HUES64 (cell line): ENCODE measurements around the gene ARIH2.

Experiments used
- H3K27ac ChIP-seq: 2 replicates; pipeline ENCODE4 v1.7.0; 2013; ENCODE audit warnings: low read depth, low read length, inconsistent platforms
- H3K27me3 ChIP-seq: 2 replicates; pipeline ENCODE4 v1.6.1; 2013; ENCODE audit warnings: mild to moderate bottlenecking, low read length; ENCODE audit not compliant: insufficient read depth
- H3K36me3 ChIP-seq: 2 replicates; pipeline ENCODE4 v1.6.1; 2013; ENCODE audit warnings: mild to moderate bottlenecking, low read length; ENCODE audit not compliant: insufficient read depth
- H3K4me1 ChIP-seq: 2 replicates; pipeline ENCODE4 v1.6.1; 2013; ENCODE audit warnings: mild to moderate bottlenecking, low read length, moderate library complexity; ENCODE audit not compliant: insufficient read depth
- H3K4me3 ChIP-seq: 2 replicates; pipeline ENCODE4 v1.5.1; 2013; ENCODE audit warnings: mild to moderate bottlenecking, low read length, moderate library complexity
- H3K9ac ChIP-seq: 2 replicates; pipeline ENCODE4 v1.6.1; 2013; ENCODE audit warnings: mild to moderate bottlenecking, low read depth, low read length
- H3K9me3 ChIP-seq: 2 replicates; pipeline ENCODE4 v1.6.1; 2013; ENCODE audit warnings: low read depth, low read length; ENCODE audit not compliant: insufficient read depth
- WGBS: fragments of 150-250, 120-280 bp; methylation state at CpG from one replicate; pipeline ENCODE4 v1.1.7; 2013; ENCODE audit warnings: missing lambda C conversion rate; 5-methylcytosine and 5-hydroxymethylcytosine counted together

The ARIH2 gene

GRCh38 chr3:49021213-49021812 lies 102.7 kb downstream of the ARIH2 start:
- Histone ChIP-seq H3K9me3 (no peaks in the 10 kb centered on the region), H3K36me3 (peaks cover 39% of the 10 kb centered on the region), H3K9ac (peak overlapping the region; percentile 98), H3K4me1 (peaks cover 7% of the 10 kb centered on the region; the same call in 1 of the 2 replicates), H3K4me3 (peak overlapping the region; percentile 97), H3K27me3 (no peaks in the 10 kb centered on the region), H3K27ac (peak overlapping the region; percentile 100)
- under 1% methylated on average over 60 of the region's 60 CpGs for WGBS

- Histone ChIP-seq H3K36me3 (peaks cover 41% of the 10 kb centered on the region), H3K4me3 (peak within 1 kb of the TSS; percentile 97), H3K9me3 (no peaks in the 10 kb centered on the region), H3K27ac (peak within 1 kb of the TSS; percentile 100), H3K9ac (peak within 1 kb of the TSS; percentile 98), H3K27me3 (no peaks in the 10 kb centered on the region), H3K4me1 (peaks cover 7% of the 10 kb centered on the region; the same call in 1 of the 2 replicates)
- WGBS = under 1% methylated on average over 83 of the region's 83 CpGs
Measured at GRCh38 chr3:49021813-49022687, 103.4 kb downstream of the ARIH2 start, which contains the start of gene NDUFAF3. NDUFAF3 (plus strand) TSS chr3:49022121; CDS start chr3:49022145, 24 bp downstream.

- H3K4me1 ChIP-seq = peaks cover 7% of the 10 kb centered on the region; the same call in 1 of the 2 replicates
- peaks cover 48% of the 10 kb centered on the region for H3K36me3 ChIP-seq
- peak overlapping the region; percentile 97 for H3K4me3 ChIP-seq
- 35% methylated on average over 9 of the region's 12 CpGs for WGBS
- H3K9ac ChIP-seq = peak overlapping the region; percentile 98
- peak overlapping the region; percentile 100 for H3K27ac ChIP-seq
- no peaks in the 10 kb centered on the region for H3K9me3 ChIP-seq
- no peaks in the 10 kb centered on the region for H3K27me3 ChIP-seq
Measured at GRCh38 chr3:49022688-49023171, 104.1 kb downstream of the ARIH2 start.

- Histone ChIP-seq H3K27ac (no peak overlapping the region), H3K9ac (no peak overlapping the region), H3K27me3 (no peaks in the 10 kb centered on the region), H3K9me3 (no peaks in the 10 kb centered on the region), H3K4me3 (no peak overlapping the region), H3K4me1 (peaks cover 13% of the 10 kb centered on the region; the same call in 1 of the 2 replicates), H3K36me3 (peaks cover 54% of the 10 kb centered on the region)
- WGBS = 95% methylated on average over 4 of the region's 4 CpGs
Measured at GRCh38 chr3:49023775-49024174, 105.1 kb downstream of the ARIH2 start.

- Histone ChIP-seq H3K9ac (no peak overlapping the region), H3K27ac (no peak overlapping the region), H3K36me3 (peaks cover 54% of the 10 kb centered on the region), H3K4me3 (no peak overlapping the region), H3K4me1 (peaks cover 13% of the 10 kb centered on the region; the same call in 1 of the 2 replicates), H3K9me3 (no peaks in the 10 kb centered on the region), H3K27me3 (no peaks in the 10 kb centered on the region)
- 87% methylated on average over 5 of the region's 5 CpGs for WGBS
Measured at GRCh38 chr3:49024449-49024848, 105.8 kb downstream of the ARIH2 start.

- Histone ChIP-seq H3K9me3 (no peaks in the 10 kb centered on the region), H3K9ac (no peak overlapping the region), H3K27ac (no peak overlapping the region), H3K4me3 (no peak overlapping the region), H3K36me3 (peaks cover 61% of the 10 kb centered on the region), H3K27me3 (no peaks in the 10 kb centered on the region), H3K4me1 (peaks cover 13% of the 10 kb centered on the region; the same call in 1 of the 2 replicates)
- 95% methylated on average over 13 of the region's 13 CpGs for WGBS
Measured at GRCh38 chr3:49025005-49025792, 106.6 kb downstream of the ARIH2 start.

- H3K27me3 ChIP-seq = no peaks in the 10 kb centered on the region
Measured at GRCh38 chr3:49025793-49026520, 107.3 kb downstream of the ARIH2 start.

GRCh38 chr3:49026536-49026935 lies 107.9 kb downstream of the ARIH2 start:
- Histone ChIP-seq H3K27me3 (no peaks in the 10 kb centered on the region), H3K9me3 (no peaks in the 10 kb centered on the region), H3K27ac (no peak overlapping the region), H3K4me1 (peaks cover 13% of the 10 kb centered on the region; the same call in 1 of the 2 replicates), H3K4me3 (no peak overlapping the region), H3K36me3 (peaks cover 73% of the 10 kb centered on the region), H3K9ac (no peak overlapping the region)
- 93% methylated on average over 3 of the region's 3 CpGs for WGBS

More at GRCh38 chr3:49025793-49026520, 107.3 kb downstream of the ARIH2 start:
- no peak overlapping the region for H3K27ac ChIP-seq
- no peak overlapping the region for H3K4me3 ChIP-seq
- 97% methylated on average over 8 of the region's 8 CpGs for WGBS
- H3K9me3 ChIP-seq = no peaks in the 10 kb centered on the region
- peaks cover 13% of the 10 kb centered on the region; the same call in 1 of the 2 replicates for H3K4me1 ChIP-seq
- H3K36me3 ChIP-seq = peaks cover 69% of the 10 kb centered on the region
- no peak overlapping the region for H3K9ac ChIP-seq

GRCh38 chr3:49027634-49028033 lies 109.0 kb downstream of the ARIH2 start:
- Histone ChIP-seq H3K4me1 (peaks cover 13% of the 10 kb centered on the region; the same call in 1 of the 2 replicates), H3K27ac (no peak overlapping the region), H3K36me3 (peaks cover 84% of the 10 kb centered on the region), H3K9me3 (no peaks in the 10 kb centered on the region), H3K4me3 (0 out of 2 replicates have a peak overlapping the region, but pooled peaks have one; percentile 71), H3K9ac (no peak overlapping the region), H3K27me3 (no peaks in the 10 kb centered on the region)
- WGBS = 98% methylated on average over 9 of the region's 9 CpGs

GRCh38 chr3:49028298-49028672 lies 109.6 kb downstream of the ARIH2 start:
- peak overlapping the region; percentile 86 for H3K9ac ChIP-seq
- H3K27me3 ChIP-seq = no peaks in the 10 kb centered on the region
- no peak overlapping the region for H3K27ac ChIP-seq
- no peaks in the 10 kb centered on the region for H3K9me3 ChIP-seq
- H3K4me3 ChIP-seq = peak overlapping the region; percentile 71
- peaks cover 7% of the 10 kb centered on the region; the same call in 1 of the 2 replicates for H3K4me1 ChIP-seq
- H3K36me3 ChIP-seq = peaks cover 86% of the 10 kb centered on the region
- 81% methylated on average over 3 of the region's 4 CpGs for WGBS
